Small intestine (tissue), 7 donors: Measurements from ENCODE around the gene TRIO. TPM values are rescaled to one million over a fixed set of nuclear protein-coding genes. Genes with fewer than 3 reads are reported as not detected.
A peak's percentile ranks its signal among the peaks of the same experiment; 100 is the strongest.

Source experiments
- DNase-seq, 2 donors: peaks; one replicate each; pipeline versions ENCODE4 v3.0.0 to v3.0.0-alpha.2; 2013
- FAIRE-seq: peaks from 2 replicates; lab custom pipeline; 2012; peaks lifted over from hg19 to GRCh38; lab: Jason Lieb, UNC
- H3K27ac ChIP-seq, 3 donors: one replicate each; pipeline ENCODE4 v1.5.1; 2013; ENCODE audit warnings: low read length in 2 of 3, mild to moderate bottlenecking in 2 of 3, control low read depth in 1 of 3, inconsistent platforms in 1 of 3, low read depth in 1 of 3, moderate library complexity in 1 of 3
- H3K27me3 ChIP-seq, 3 donors: one replicate each; pipeline ENCODE4 v1.6.1; 2013; ENCODE audit warnings: low read length in 3 of 3, inconsistent platforms in 1 of 3; ENCODE audit not compliant: control insufficient read depth in 3 of 3, insufficient read depth in 3 of 3
- H3K36me3 ChIP-seq, 3 donors: one replicate each; pipeline ENCODE4 v1.6.1; 2013; ENCODE audit warnings: low read length in 3 of 3, inconsistent platforms in 1 of 3, low read depth in 1 of 3, mild to moderate bottlenecking in 1 of 3, moderate library complexity in 1 of 3; ENCODE audit not compliant: control insufficient read depth in 3 of 3, insufficient read depth in 2 of 3
- H3K4me1 ChIP-seq, 3 donors: one replicate each; pipeline ENCODE4 v1.6.1; 2013; ENCODE audit warnings: low read length in 2 of 3, inconsistent platforms in 1 of 3, low read depth in 1 of 3, mild to moderate bottlenecking in 1 of 3, moderate library complexity in 1 of 3; ENCODE audit not compliant: control insufficient read depth in 3 of 3, insufficient read depth in 2 of 3
- H3K4me3 ChIP-seq, 3 donors: one replicate each; pipeline ENCODE4 v1.5.1; 2013; ENCODE audit warnings: low read length in 3 of 3, control low read depth in 1 of 3, inconsistent platforms in 1 of 3, low read depth in 1 of 3, mild to moderate bottlenecking in 1 of 3, moderate library complexity in 1 of 3
- H3K9me3 ChIP-seq, 2 donors: one replicate each; pipeline ENCODE4 v1.6.1; 2013; ENCODE audit warnings: low read depth in 1 of 2, low read length in 1 of 2; ENCODE audit not compliant: control insufficient read depth in 2 of 2, insufficient read depth in 1 of 2
- WGBS, 3 donors: extraction: QIAGEN DNeasy Blood & Tissue Kit; methylation state at CpG; one replicate each; pipeline ENCODE4 v1.1.7; 2013; 5-methylcytosine and 5-hydroxymethylcytosine counted together
- polyA plus RNA-seq, 4 donors: library from polyadenylated mRNA; stranded (reverse) in 3 of 4; unstranded in 1 of 4; fragments of 200-250 nt in 3 of 4; fragments of 120-200 nt in 1 of 4; gene quantifications; one replicate each; pipeline versions ENCODE4 v1.2.1 to v1.2.3, GENCODE V29; 2013
- donor health status: healthy with polysubstance abuse.
- donor health status: control.
- donor health status: control.
- donor health status: Bipolar disorder and iron deficiency.
- donor health status: healthy.

Gene TRIO
- polyA plus RNA-seq, 4 donors, result 13.2 to 50.8 (median 23.3) TPM

- FAIRE-seq, result no peak
- H3K27ac ChIP-seq, result no peak overlapping the region
- no peak overlapping the region for H3K4me3 ChIP-seq
- peaks cover 0 to 43% (median 5%) of the 10 kb centered on the region in 3 donors for H3K36me3 ChIP-seq
- DNase-seq, result no peak
- H3K27me3 ChIP-seq, result no peaks in the 10 kb centered on the region
- WGBS, 3 donors, result 96 to 98% (median 98%) methylated on average over 4 of the region's 4 CpGs
- H3K9me3 ChIP-seq, result no peaks in the 10 kb centered on the region
- no peaks in the 10 kb centered on the region for H3K4me1 ChIP-seq
These were observed 333.8 kb downstream of the TRIO start for GRCh38 chr5:14476786-14477435.

GRCh38 chr5:14479143-14479696, 336.1 kb downstream of the TRIO start:
- FAIRE-seq, result no peak
- H3K27ac ChIP-seq, result no peak overlapping the region
- no peaks in the 10 kb centered on the region for H3K9me3 ChIP-seq
- H3K4me1 ChIP-seq, result peaks cover 0 to 1% (median 0%) of the 10 kb centered on the region in 3 donors
- no peak overlapping the region for H3K4me3 ChIP-seq
- no peak for DNase-seq
- H3K36me3 ChIP-seq, result peaks cover 0 to 51% (median 6%) of the 10 kb centered on the region in 3 donors
- no peaks in the 10 kb centered on the region for H3K27me3 ChIP-seq
- whole genome bisulfite sequencing, 3 donors, result 86 to 91% (median 88%) methylated on average over 3 of the region's 3 CpGs

DNA sequence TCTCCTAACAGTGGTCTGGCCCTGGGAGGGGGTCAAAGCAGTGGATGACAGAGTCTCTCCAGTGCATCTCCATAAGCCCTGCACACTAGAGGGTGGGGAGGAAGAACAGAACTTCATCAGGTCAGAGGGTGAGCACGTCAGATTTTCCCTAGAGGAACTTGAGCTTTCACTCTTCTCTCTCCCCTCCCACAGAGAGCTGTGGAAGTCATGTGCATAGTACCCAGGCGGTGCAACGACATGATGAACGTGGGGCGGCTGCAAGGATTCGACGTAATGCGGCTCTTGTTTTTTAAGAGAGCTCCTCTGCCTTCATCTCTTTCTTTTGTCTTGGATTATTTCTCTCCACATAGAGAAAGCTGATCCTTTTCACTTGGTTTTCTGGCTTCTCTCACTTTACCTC, 338.2 kb downstream of the TRIO start:
- peaks cover 0 to 1% (median 0%) of the 10 kb centered on the region in 3 donors for H3K4me1 ChIP-seq
- H3K4me3 ChIP-seq, result no peak overlapping the region
- H3K36me3 ChIP-seq, result peaks cover 0 to 51% (median 13%) of the 10 kb centered on the region in 3 donors
- 87 to 95% (median 93%) methylated on average over 8 of the region's 8 CpGs for WGBS, 3 donors
- H3K9me3 ChIP-seq, result no peaks in the 10 kb centered on the region
- H3K27me3 ChIP-seq, result no peaks in the 10 kb centered on the region
- DNase-seq (no peak), FAIRE-seq (no peak)
- H3K27ac ChIP-seq, result no peak overlapping the region

DNA sequence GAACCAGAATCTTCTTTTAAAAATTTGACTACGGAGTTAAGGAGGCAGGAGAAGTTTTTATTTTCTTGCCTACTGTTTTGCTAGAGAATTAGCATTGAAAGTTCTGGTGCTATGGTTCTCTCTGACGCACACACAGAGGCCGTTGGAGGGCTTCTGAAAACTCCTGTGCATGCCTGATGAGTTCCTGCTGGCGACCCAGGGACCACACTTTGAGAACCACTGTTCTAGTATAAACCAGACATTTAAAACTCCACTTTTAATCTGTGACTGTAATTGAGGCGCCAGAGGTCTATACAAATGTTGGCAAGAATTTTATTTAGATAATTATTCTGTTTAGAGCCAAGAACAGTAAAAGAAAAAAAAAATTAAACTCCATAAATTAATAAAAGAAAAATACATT, 338.9 kb downstream of the TRIO start:
- H3K9me3 ChIP-seq, result no peaks in the 10 kb centered on the region
- H3K27ac ChIP-seq, result no peak overlapping the region
- FAIRE-seq, result no peak
- H3K36me3 ChIP-seq, result peaks cover 0 to 57% (median 13%) of the 10 kb centered on the region in 3 donors
- no peaks in the 10 kb centered on the region for H3K27me3 ChIP-seq
- DNase-seq, result no peak
- no peak overlapping the region for H3K4me3 ChIP-seq
- peaks cover 0 to 1% (median 0%) of the 10 kb centered on the region in 3 donors for H3K4me1 ChIP-seq
- WGBS, 3 donors, result 73 to 82% (median 81%) methylated on average over 5 of the region's 5 CpGs

DNA sequence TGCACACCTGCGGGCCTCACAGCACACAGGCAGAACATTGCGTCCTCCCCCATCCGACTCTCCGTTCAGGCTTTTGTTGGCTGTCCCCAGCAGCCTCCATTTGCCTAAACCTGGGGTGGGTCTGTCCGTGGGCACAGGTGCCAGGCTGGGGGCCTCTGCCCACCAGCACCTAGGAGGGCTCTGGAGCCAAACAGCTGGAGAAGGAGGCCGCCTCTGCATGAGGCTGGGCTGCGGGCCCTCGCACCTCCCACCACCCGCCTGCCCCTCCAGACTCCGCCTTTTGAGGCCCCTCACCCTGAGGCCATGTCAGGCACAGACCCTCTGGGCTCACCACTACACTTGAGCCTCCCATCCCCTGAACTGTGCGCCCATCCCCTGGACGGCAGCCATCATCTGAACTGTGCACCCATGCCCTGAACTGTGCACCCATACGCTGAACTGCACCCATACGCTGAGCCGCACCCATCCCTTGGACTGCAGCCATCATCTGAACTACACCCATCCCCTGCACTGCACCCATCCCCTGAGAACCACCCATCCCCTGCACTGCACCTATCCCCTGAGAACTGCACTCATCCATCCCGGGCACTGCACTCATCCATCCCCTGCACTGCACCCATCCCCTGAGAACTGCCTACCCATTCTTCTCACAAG, 340.5 kb downstream of the TRIO start:
- peaks cover 0 to 59% (median 18%) of the 10 kb centered on the region in 3 donors for H3K36me3 ChIP-seq

GRCh38 chr5:14486486-14486885, 343.3 kb downstream of the TRIO start:
- WGBS, 3 donors, result 95 to 98% (median 95%) methylated on average over 5 of the region's 5 CpGs
- DNase-seq (no peak), FAIRE-seq (no peak)
- H3K27me3 ChIP-seq, result no peaks in the 10 kb centered on the region
- H3K4me3 ChIP-seq, result no peak overlapping the region
- H3K9me3 ChIP-seq, result no peaks in the 10 kb centered on the region
- H3K36me3 ChIP-seq, result peaks cover 0 to 73% (median 18%) of the 10 kb centered on the region in 3 donors
- no peak overlapping the region for H3K27ac ChIP-seq
- peaks cover 0 to 4% (median 0%) of the 10 kb centered on the region in 3 donors for H3K4me1 ChIP-seq

More for the DNA sequence above, 340.5 kb downstream of the TRIO start:
- no peak overlapping the region for H3K4me3 ChIP-seq
- no peaks in the 10 kb centered on the region for H3K9me3 ChIP-seq
- peaks cover 0 to 1% (median 0%) of the 10 kb centered on the region in 3 donors for H3K4me1 ChIP-seq
- DNase-seq (peak in 1 of 2 donors; percentile 82), FAIRE-seq (no peak)
- 68 to 86% (median 70%) methylated on average over 16 of the region's 16 CpGs for whole genome bisulfite sequencing, 3 donors
- H3K27ac ChIP-seq, result no peak overlapping the region
- no peaks in the 10 kb centered on the region for H3K27me3 ChIP-seq

DNA sequence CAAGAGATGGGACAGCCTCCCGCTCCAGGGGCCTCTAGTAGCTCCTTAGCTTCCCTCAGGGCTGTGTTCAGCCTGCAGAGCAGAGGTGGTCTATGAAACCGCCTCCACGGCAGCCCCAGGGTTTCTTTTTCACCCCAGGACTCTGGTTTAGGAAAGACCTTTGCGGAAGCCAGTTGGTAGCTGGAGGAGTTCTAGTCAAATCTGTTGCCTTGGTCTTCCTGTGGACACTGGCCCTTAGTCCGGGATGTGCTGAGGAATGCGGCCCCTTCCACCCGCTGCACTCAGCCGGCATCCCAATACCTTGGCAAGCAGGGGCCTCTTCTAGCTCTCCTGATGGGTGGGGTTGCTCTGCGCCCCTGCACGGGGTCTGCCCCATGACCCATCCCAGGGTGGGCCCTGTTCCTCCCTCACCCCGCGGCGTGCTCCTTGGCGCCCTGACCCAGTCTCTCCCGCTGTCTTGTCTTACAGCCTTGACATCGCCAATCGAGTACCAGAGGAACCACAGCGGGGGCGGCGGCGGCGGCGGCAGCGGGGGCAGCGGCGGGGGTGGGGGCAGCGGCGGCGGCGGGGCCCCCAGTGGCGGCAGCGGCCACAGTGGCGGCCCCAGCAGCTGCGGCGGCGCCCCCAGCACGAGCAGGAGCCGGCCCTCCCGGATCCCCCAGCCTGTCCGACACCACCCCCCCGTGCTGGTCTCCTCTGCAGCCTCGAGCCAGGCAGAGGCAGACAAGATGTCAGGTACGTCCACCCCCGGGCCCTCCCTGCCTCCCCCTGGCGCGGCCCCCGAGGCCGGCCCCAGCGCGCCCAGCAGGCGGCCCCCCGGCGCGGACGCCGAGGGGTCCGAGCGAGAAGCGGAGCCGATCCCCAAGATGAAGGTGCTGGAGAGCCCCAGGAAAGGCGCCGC, 344.1 kb downstream of the TRIO start:
- Histone ChIP-seq H3K4me1 (peaks cover 0 to 4% (median 0%) of the 10 kb centered on the region in 3 donors), H3K36me3 (peaks cover 0 to 74% (median 18%) of the 10 kb centered on the region in 3 donors), H3K27me3 (no peaks in the 10 kb centered on the region), H3K9me3 (no peaks in the 10 kb centered on the region), H3K4me3 (no peak overlapping the region), H3K27ac (no peak overlapping the region)
- WGBS, 3 donors, result 91 to 97% (median 95%) methylated on average over 29 to 62 of the region's 62 CpGs
- DNase-seq (no peak), FAIRE-seq (no peak)
